HFF-Myc (cell line): ENCODE results near the gene PDXDC1.
"Not testable (repeated sequence)": the region's sequence is repeated elsewhere in the genome, so short reads cannot be mapped to it uniquely, and the experiment has no call there.

ENCODE experiments used
- DNase-seq: peaks from one replicate; pipeline ENCODE4 v3.0.0-alpha.2; 2011; ENCODE audit warnings: low read depth; ENCODE audit errors: extremely low read depth
- H3K4me3 ChIP-seq: replicated peaks from 2 replicates; pipeline ENCODE4 v1.5.1; 2011; ENCODE audit warnings: low read depth, mild to moderate bottlenecking, control low read depth, low read length
- CTCF ChIP-seq: IDR thresholded peaks from 2 replicates; pipeline ENCODE4 v1.5.1; 2012; ENCODE audit warnings: mild to moderate bottlenecking, low read depth, low read length, control low read depth; ENCODE audit errors: missing control alignments

Gene PDXDC1

DNA sequence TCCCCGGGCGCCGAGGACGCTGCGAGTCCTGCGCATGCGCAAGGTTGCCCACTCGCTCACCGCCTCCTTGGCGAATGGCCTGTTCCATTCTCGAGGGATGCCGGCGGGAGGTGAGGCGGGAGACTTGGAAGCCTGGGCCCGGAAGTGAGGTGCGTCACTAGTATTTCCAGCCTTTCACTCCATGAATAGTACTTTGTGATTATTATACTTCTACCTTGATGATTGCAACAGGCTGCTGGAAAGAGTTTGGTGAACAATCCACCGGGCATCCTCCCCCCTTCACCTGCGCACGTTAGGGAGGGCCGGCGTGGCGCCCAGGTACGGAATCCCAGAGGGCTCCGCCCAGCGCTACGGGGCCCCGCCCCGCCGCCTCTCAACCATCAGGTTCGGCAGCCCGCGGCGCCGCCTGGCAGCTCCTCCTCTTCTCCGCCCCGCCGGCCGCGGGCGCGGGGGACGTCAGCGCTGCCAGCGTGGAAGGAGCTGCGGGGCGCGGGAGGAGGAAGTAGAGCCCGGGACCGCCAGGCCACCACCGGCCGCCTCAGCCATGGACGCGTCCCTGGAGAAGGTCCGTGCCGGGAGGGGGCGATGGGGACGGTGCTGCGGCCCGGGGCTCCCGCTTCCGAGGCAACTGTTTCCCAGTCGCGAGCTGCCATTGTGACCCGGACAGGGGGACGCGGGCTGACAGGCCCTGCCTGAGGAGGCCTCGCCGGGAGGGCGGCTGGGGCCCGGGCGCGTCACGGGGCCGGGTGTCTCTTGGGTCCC, at the start of gene PDXDC1:
TSS of gene PDXDC1 (plus strand) at position 371 of the 762 bp plus-strand sequence. CDS start at position 545, 174 bp downstream.
- DNase-seq, result peak; percentile 27
- peak within 1 kb of the TSS; percentile 85 for H3K4me3 ChIP-seq

GRCh38 chr16:14928064-14928714, 46.6 kb upstream of the PDXDC1 start:
- H3K4me3 ChIP-seq, DNase-seq: not testable (repeated sequence)

GRCh38 chr16:14929176-14929575, 45.6 kb upstream of the PDXDC1 start:
- DNase-seq, result not testable (repeated sequence)

GRCh38 chr16:14930246-14930645, 44.6 kb upstream of the PDXDC1 start:
- DNase-seq, result not testable (repeated sequence)

More at GRCh38 chr16:14929176-14929575, 45.6 kb upstream of the PDXDC1 start:
- H3K4me3 ChIP-seq, result not testable (repeated sequence)

GRCh38 chr16:14930971-14931370, 43.9 kb upstream of the PDXDC1 start:
- DNase-seq, H3K4me3 ChIP-seq: not testable (repeated sequence)

More at GRCh38 chr16:14930246-14930645, 44.6 kb upstream of the PDXDC1 start:
- H3K4me3 ChIP-seq, result not testable (repeated sequence)

DNA sequence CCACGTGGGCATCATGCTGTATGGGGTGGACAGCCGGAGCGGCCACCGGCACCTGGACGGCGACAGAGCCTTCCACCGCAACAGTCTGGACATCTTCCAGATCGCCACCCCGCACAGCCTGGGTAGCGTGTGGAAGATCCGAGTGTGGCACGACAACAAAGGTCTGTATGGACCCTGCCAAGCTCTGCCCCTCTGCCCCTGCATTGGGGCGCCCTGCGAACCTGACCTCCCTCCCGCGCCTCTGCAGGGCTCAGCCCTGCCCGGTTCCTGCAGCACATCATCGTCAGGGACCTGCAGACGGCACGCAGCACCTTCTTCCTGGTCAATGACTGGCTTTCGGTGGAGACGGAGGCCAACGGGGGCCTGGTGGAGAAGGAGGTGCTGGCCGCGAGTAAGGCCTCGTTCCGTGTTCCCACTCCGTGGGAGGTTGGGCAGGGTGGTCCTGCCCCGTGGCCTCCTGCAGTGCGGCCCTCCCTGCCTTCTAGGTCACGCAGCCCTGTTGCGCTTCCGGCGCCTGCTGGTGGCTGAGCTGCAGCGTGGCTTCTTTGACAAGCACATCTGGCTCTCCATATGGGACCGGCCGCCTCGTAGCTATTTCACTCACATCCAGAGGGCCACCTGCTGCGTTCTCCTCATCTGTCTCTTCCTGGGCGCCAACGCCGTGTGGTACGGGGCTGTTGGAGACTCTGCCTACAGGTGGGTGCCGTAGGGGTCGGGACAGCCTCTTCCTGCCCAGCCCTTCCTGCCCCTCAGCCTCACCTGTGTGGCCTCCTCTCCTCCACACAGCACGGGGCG, 42.0 kb upstream of the PDXDC1 start:
- not testable (repeated sequence) for DNase-seq, H3K4me3 ChIP-seq

- not testable (repeated sequence) for DNase-seq, H3K4me3 ChIP-seq
Observed at GRCh38 chr16:14937143-14937542, 37.7 kb upstream of the PDXDC1 start, which contains the start of gene NPIPA1. Gene NPIPA1, plus strand, starts transcription at chr16:14937443. Its CDS starts 0 bp downstream, at chr16:14937443.

- not testable (repeated sequence) for H3K4me3 ChIP-seq, DNase-seq
Observed at GRCh38 chr16:14937994-14938393, 36.8 kb upstream of the PDXDC1 start.

DNA sequence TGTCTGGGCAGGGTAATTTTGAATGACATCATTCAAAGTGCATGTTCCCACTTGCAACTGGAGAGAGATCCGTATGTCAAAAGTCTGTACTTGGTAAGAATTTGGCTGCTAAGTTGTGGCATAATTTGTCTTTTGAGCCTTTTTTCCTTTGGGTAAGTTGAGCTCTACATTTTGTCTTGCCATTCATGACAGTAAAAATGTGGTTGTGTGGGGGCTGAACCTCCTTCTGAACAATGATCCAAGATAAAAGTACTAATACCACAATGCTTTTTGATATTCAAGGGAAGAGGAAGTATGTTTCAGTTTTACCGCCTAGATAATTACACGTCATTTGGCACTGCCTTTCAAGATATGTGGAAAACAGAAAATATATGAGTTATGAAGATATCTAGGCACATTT, 32.1 kb upstream of the PDXDC1 start:
- H3K4me3 ChIP-seq, DNase-seq: not testable (repeated sequence)

GRCh38 chr16:14955546-14956231, 19.1 kb upstream of the PDXDC1 start:
- no peak overlapping the region for H3K4me3 ChIP-seq
- DNase-seq, result no peak
- no peak for TF ChIP-seq CTCF

DNA sequence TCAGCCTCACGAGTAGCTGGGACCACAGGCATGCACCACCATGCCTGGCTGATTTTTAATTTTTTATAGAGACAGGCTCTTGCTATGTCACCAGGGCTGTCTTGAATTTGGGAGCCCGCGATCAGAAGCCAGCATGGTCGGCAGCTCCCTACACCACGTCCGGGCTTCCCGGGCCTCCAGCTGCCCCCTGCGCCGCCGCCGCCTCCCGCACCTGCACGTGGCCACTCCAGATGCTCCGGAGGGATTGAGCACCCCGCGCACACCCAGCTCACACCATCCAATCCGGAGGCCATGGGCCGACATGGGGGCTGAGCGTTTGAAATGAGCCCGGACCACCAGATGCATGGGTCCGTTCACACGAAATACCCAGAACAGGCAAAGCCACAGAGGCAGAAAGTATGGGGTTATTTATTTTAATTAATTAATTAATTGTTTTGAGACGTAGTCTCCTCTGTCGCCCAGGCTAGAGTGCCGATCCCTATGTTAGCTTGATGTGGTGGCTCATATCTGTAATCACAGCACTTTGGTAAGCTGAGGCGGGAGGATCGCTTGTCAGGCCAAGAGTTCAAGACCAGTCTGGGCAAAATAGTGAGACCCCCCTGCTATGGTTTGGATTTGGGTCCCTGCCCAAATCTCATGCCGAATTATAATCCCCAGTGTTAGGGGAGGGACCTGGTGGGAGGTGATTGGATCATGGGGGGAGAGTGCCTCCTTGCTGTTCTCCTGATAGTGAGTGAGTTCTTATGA, 17.1 kb upstream of the PDXDC1 start:
- no peak for TF ChIP-seq CTCF
- DNase-seq, result no peak
- H3K4me3 ChIP-seq, result no peak overlapping the region
